ENCODE results near the gene CKAP2.
"Not testable (repeated sequence)": the region's sequence is repeated elsewhere in the genome, so short reads cannot be mapped to it uniquely, and the experiment has no call there.

CKAP2 gene, protein sequence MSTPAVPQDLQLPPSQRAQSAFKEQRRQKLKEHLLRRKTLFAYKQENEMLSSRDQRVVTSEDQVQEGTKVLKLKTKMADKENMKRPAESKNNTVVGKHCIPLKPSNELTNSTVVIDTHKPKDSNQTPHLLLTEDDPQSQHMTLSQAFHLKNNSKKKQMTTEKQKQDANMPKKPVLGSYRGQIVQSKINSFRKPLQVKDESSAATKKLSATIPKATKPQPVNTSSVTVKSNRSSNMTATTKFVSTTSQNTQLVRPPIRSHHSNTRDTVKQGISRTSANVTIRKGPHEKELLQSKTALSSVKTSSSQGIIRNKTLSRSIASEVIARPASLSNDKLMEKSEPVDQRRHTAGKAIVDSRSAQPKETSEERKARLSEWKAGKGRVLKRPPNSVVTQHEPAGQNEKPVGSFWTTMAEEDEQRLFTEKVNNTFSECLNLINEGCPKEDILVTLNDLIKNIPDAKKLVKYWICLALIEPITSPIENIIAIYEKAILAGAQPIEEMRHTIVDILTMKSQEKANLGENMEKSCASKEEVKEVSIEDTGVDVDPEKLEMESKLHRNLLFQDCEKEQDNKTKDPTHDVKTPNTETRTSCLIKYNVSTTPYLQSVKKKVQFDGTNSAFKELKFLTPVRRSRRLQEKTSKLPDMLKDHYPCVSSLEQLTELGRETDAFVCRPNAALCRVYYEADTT

DNA sequence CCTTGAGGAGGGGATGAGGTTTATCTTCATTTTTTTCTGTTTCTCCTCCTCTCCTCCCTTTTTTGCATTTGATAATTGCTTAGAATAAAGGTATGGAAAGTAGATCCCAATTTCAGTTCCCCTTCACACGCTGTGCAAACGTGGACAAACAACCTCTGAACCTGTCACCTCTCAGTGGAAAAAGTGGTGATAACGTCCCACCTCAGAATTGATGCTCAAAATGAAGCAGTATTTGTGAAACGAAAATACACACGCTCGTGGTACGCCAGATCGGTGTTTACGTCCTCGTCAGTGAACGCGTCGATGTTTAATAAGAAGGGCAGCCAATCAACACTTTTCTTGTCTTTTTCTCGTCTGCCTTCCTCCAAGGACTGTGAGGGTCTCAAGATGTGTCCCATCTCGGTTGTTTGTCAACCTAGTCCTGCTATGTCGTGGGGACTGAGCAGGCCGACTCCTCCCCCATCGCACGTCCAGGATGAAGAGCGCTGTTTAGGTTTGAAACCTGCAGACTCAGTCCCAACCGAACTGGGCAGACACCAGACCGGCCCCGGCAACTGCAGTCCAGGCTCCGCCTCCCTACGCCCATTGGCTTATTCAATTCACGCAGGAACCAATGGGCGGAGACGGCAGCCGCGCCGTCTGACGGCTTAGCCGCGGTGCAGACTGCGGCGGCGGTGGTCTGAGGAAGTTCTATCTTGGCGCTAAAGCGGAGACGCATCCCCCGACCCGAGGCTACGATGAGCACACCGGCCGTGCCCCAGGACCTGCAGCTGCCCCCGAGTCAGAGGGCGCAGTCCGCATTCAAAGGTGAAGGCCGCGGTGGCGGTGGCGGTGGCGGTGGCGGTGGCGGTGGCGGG lies at the start of gene CKAP2:
Gene CKAP2, plus strand, starts transcription at position 659 of the 857 bp plus-strand sequence. Its CDS starts 79 bp downstream, at position 738.
- peak; percentile 90 for DNase-seq (ENCODE audit: extremely low spot score)
- ChIA-PET POLR2A (interaction anchor here (1.2 kb wide), 1 partner anchor 7 kb away, joined by 3 read pairs; no protein-coding TSS in a partner anchor), CTCF (interaction anchor here (0.6 kb wide), 1 partner anchor 15 kb away, joined by 3 read pairs; no protein-coding TSS in a partner anchor)
- no peak for TF ChIP-seq ARNT (IDR thresholded peaks at IDR 0.05)
- peak; percentile 96 for TF ChIP-seq FOXM1 (IDR thresholded peaks at IDR 0.05; ENCODE audit: borderline replicate concordance)
- no peak for TF ChIP-seq BHLHE40 (IDR thresholded peaks at IDR 0.05; ENCODE audit: borderline replicate concordance)
- TF ChIP-seq ELF4 (IDR thresholded peaks at IDR 0.05), result peak; percentile 23; the same call in 1 of the 2 replicates
- peak; percentile 82 for TF ChIP-seq FOXK2 (IDR thresholded peaks at IDR 0.05)
- TF ChIP-seq L3MBTL2 (conservative IDR thresholded peaks at IDR 0.05), result peak; percentile 63; the same call in 1 of the 2 replicates

DNA sequence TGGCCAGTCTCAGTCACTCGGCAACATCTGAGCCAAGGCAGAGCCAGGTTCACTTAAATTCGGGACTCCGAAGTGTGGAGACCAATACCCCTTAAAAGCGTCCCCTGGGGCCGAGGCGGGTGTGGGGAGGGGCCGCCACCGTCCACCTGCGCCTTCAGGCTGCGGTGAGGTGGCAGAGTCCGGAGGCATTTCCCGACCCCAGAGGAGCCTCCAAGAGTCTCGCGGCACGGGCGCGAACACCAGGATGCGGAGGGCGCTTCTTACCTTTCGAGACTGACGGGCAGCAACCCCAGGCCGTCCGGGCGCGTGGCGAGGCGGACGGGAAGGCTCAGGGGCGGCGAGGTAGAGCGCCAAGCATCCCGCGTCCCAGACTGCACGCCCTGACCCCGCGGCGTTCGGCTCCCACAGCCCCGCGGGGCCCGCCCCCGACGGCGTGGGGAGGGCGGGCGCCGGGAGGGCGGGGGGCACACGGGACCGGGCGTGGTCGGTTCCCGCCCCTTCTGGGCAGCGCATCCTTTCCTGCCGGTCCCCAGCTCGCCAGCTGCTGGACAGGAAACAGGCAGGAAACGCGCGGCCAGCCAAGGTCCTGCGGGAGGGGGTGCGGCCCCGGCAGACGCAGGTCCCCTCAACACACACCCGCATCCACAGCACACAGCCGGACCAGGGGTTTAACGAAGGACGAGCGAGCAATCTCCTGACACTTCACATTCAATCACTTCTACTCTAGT lies 49.3 kb upstream of the CKAP2 start, which contains the start of gene THSD1:
Gene THSD1, minus strand, starts transcription at position 406 of the 728 bp plus-strand sequence. CDS start 3,572 bp downstream, outside the sequence.
- TF ChIP-seq HDGF (IDR thresholded peaks at IDR 0.05; ENCODE audit: borderline replicate concordance) (no peak), L3MBTL2 (conservative IDR thresholded peaks at IDR 0.05) (peak; percentile 29; the same call in 1 of the 2 replicates)
- DNase-seq (ENCODE audit: extremely low spot score), result peak; percentile 46
- ChIA-PET POLR2A (no interaction called here), CTCF (interaction anchor here (1.0 to 1.9 kb wide), 2 partner anchors 44 to 62 kb away, joined by 4 to 11 read pairs; partner anchors contain the start of gene VPS36)

DNA sequence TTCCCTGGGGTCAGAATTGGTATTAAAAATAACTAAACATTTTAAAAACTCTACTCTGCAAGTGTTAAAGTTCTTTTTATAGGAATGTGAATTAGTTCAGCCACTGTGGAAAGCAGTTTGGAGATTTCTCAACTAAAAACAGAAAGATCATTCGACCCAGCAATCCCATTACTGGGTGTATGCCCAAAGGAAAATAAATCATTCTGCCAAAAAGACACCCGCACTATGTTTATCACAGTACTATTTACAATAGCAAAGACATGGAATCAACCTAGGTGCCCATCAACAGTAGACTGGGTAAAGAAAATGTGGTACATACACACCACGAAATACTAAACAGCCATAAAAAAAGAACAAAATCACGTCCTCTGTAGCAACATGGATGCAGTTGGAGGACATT lies 48.6 kb upstream of the CKAP2 start:
- ChIA-PET POLR2A (no interaction called here), CTCF (no interaction called here)
- DNase-seq (ENCODE audit: extremely low spot score), result no peak
- TF ChIP-seq TARDBP (IDR thresholded peaks at IDR 0.05), result no peak
- TF ChIP-seq CTBP1 (IDR thresholded peaks at IDR 0.05; ENCODE audit: borderline replicate concordance), result no peak
- TF ChIP-seq HDGF (IDR thresholded peaks at IDR 0.05; ENCODE audit: borderline replicate concordance), result no peak
- TF ChIP-seq FOXK2 (IDR thresholded peaks at IDR 0.05), result no peak
- no peak for TF ChIP-seq ARNT (IDR thresholded peaks at IDR 0.05)
- TF ChIP-seq, protein P1, sequence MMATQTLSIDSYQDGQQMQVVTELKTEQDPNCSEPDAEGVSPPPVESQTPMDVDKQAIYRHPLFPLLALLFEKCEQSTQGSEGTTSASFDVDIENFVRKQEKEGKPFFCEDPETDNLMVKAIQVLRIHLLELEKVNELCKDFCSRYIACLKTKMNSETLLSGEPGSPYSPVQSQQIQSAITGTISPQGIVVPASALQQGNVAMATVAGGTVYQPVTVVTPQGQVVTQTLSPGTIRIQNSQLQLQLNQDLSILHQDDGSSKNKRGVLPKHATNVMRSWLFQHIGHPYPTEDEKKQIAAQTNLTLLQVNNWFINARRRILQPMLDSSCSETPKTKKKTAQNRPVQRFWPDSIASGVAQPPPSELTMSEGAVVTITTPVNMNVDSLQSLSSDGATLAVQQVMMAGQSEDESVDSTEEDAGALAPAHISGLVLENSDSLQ (IDR thresholded peaks at IDR 0.05), result no peak
- no peak for TF ChIP-seq BHLHE40 (IDR thresholded peaks at IDR 0.05; ENCODE audit: borderline replicate concordance)
- no peak for TF ChIP-seq NFRKB (IDR thresholded peaks at IDR 0.05)
- TF ChIP-seq ELF4 (IDR thresholded peaks at IDR 0.05), result no peak
- no peak for TF ChIP-seq L3MBTL2 (conservative IDR thresholded peaks at IDR 0.05)

DNA sequence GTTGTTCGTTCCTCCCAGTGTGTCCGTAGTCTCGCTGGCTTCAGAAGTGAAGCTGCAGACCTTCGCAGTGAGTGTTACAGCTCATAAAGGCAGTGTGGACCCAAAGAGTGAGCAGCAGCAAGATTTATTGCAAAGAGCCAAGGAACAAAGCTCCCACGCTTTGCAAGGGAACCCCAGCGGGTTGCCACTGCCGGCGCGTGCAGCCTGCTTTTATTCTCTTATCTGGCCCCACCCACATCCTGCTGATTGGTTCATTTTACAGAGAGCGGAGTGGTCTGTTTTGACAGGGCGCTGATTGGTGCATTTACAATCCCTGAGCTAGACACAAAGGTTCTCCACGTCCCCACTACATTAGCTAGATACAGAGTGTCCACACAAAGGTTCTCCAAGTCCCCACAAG lies 47.8 kb upstream of the CKAP2 start:
- DNase-seq (ENCODE audit: extremely low spot score); POLR2A ChIA-PET: not testable (repeated sequence)
- CTCF ChIA-PET, result interaction anchor here (1.4 kb wide), 1 partner anchor 43 kb away, joined by 5 read pairs; the partner anchor contains the start of gene VPS36

DNA sequence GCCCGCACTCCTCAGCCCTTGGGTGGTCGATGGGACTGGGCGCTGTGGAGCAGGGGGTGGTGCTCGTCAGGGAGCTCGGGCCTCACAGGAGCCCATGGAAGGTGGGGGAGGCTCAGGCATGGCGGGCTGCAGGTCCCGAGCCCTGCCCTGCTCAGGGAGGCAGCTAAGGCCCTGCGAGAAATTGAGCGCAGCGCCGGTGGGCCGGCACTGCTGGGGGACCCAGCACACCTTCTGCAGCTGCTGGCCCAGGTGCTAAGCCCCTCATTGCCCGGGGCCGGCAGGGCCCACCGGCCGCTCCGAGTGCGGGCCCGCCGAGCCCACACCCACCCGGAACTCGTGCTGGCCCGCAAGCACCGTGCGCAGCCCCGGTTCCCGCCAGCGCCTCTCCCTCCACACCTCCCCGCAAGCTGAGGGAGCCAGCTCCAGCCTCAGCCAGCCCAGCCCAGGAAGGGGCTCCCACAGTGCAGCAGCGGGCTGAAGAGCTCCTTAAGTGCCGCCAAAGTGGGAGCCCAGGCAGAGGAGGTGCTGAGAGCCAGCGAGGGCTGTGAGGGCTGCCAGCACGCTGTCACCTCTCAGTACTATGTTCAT lies 47.1 kb upstream of the CKAP2 start:
- CTCF ChIA-PET, result interaction anchor here (1.4 kb wide), 1 partner anchor 42 kb away, joined by 5 read pairs; the partner anchor contains the start of gene VPS36
- POLR2A ChIA-PET; DNase-seq (ENCODE audit: extremely low spot score): not testable (repeated sequence)

DNA sequence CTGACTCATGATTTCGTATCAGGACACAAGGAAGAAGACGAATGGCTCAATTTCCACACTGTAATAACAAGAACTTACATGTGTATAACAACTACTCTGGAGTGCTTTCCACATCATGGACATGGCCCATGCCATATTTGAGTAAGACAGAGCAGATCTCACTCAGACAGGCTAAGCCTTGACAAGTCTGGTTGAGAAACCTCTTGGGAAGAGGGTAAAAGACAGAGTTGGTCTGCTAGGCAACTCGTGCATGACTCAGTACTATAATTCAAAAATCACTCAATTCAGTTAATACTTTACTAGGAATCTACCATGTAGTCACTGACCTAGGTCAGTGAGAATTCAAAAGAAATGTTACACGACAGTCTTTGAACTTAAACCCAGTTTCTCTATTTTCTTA lies 43.6 kb upstream of the CKAP2 start:
- ChIA-PET POLR2A (no interaction called here), CTCF (no interaction called here)
- DNase-seq (ENCODE audit: extremely low spot score), result no peak
- TF ChIP-seq BHLHE40 (IDR thresholded peaks at IDR 0.05; ENCODE audit: borderline replicate concordance) (no peak), SP1 (IDR thresholded peaks at IDR 0.05) (no peak), NFRKB (IDR thresholded peaks at IDR 0.05) (no peak), L3MBTL2 (conservative IDR thresholded peaks at IDR 0.05) (no peak), CTBP1 (IDR thresholded peaks at IDR 0.05; ENCODE audit: borderline replicate concordance) (no peak), FOXK2 (IDR thresholded peaks at IDR 0.05) (no peak), TARDBP (IDR thresholded peaks at IDR 0.05) (no peak), SUZ12 (IDR thresholded peaks at IDR 0.05) (no peak), HDGF (IDR thresholded peaks at IDR 0.05; ENCODE audit: borderline replicate concordance) (no peak), ELF4 (IDR thresholded peaks at IDR 0.05) (no peak), FOXM1 (IDR thresholded peaks at IDR 0.05; ENCODE audit: borderline replicate concordance) (no peak), ZNF384 (IDR thresholded peaks at IDR 0.05) (no peak), LEF1 (IDR thresholded peaks at IDR 0.05; ENCODE audit: borderline replicate concordance) (no peak), FOXA1 (IDR thresholded peaks at IDR 0.05) (no peak), ARNT (IDR thresholded peaks at IDR 0.05) (no peak)
- TF ChIP-seq, protein P1 (IDR thresholded peaks at IDR 0.05), result no peak
